GM23338 (cell line): ENCODE results near the gene RUFY1. TPM values are rescaled to one million over a fixed set of nuclear protein-coding genes. Genes with fewer than 3 reads are reported as not detected.

Experiments used
- ATAC-seq: fragments of 200-7000 bp; cut with Tn5 transposase; 3 replicates; pipeline ENCODE4 v1.9.1; 2020
- DNase-seq: peaks from one replicate; pipeline ENCODE4 v3.0.0-alpha.2; 2015; ENCODE audit warnings: low spot score
- H2AFZ ChIP-seq: fragments of 200-600 bp; sonication (generic); 2 replicates; pipeline ENCODE4 v1.8.0; 2016; ENCODE audit warnings: antibody characterized with exemption, mild to moderate bottlenecking, moderate library complexity
- H3F3A ChIP-seq: fragments of 200-600 bp; sonication (generic); replicated peaks from 2 replicates; pipeline ENCODE4 v1.8.0; 2017; ENCODE audit warnings: antibody characterized with exemption, mixed run types, low read depth
- H3K27ac ChIP-seq: fragments of 200-600 bp; sonication (generic); 2 replicates; pipeline ENCODE4 v1.6.1; 2016; ENCODE audit warnings: low read depth
- H3K27me3 ChIP-seq: fragments of 200-600 bp; sonication (generic); 2 replicates; pipeline ENCODE4 v1.8.0; 2016; ENCODE audit warnings: mild to moderate bottlenecking, mixed run types, moderate library complexity; ENCODE audit not compliant: insufficient read depth
- H3K36me3 ChIP-seq: fragments of 200-600 bp; sonication (generic); 2 replicates; pipeline ENCODE4 v1.8.0; 2016; ENCODE audit warnings: mild to moderate bottlenecking; ENCODE audit not compliant: insufficient read depth
- H3K4me1 ChIP-seq: fragments of 200-600 bp; sonication (generic); 2 replicates; pipeline ENCODE4 v1.8.0; 2016; ENCODE audit warnings: mild to moderate bottlenecking, moderate library complexity; ENCODE audit not compliant: insufficient read depth
- H3K4me2 ChIP-seq: fragments of 200-600 bp; sonication (generic); 2 replicates; pipeline ENCODE4 v1.7.1; 2017; ENCODE audit warnings: mixed run types
- H3K4me3 ChIP-seq: fragments of 200-600 bp; sonication (generic); 2 replicates; pipeline ENCODE4 v1.6.1; 2016; ENCODE audit warnings: mixed run types
- H3K79me2 ChIP-seq: fragments of 200-600 bp; sonication (generic); replicated peaks from 2 replicates; pipeline ENCODE4 v1.8.0; 2017; ENCODE audit warnings: mild to moderate bottlenecking; ENCODE audit not compliant: insufficient read depth
- H3K9me2 ChIP-seq: fragments of 200-600 bp; sonication (generic); 2 replicates; pipeline ENCODE4 v1.8.0; 2017; ENCODE audit not compliant: insufficient read depth
- H4K20me1 ChIP-seq: fragments of 200-600 bp; sonication (generic); replicated peaks from 2 replicates; pipeline ENCODE4 v1.8.0; 2017; ENCODE audit warnings: mild to moderate bottlenecking; ENCODE audit not compliant: insufficient read depth
- H3K27ac Mint-ChIP-seq: 2 replicates; pipeline ENCODE4 v1.8.0; 2020; ENCODE audit warnings: inconsistent platforms, mild to moderate bottlenecking, moderate library complexity, mixed read lengths
- H3K27me3 Mint-ChIP-seq: 3 replicates; pipeline ENCODE4 v1.8.0; 2022; ENCODE audit warnings: low read depth, mild to moderate bottlenecking, moderate library complexity, mixed read lengths, inconsistent platforms; ENCODE audit not compliant: insufficient read depth, poor library complexity
- H3K36me3 Mint-ChIP-seq: 3 replicates; pipeline ENCODE4 v1.8.0; 2021; ENCODE audit warnings: low read depth, mild to moderate bottlenecking, inconsistent platforms, moderate library complexity, mixed read lengths
- H3K4me1 Mint-ChIP-seq: 3 replicates; pipeline ENCODE4 v1.8.0; 2020; ENCODE audit warnings: mild to moderate bottlenecking, inconsistent platforms, mixed read lengths
- H3K4me3 Mint-ChIP-seq: 3 replicates; pipeline ENCODE4 v1.8.0; 2021; ENCODE audit warnings: moderate library complexity, mild to moderate bottlenecking, inconsistent platforms, mixed read lengths
- H3K9me3 Mint-ChIP-seq: 3 replicates; pipeline ENCODE4 v1.8.0; 2020; ENCODE audit warnings: moderate library complexity, mild to moderate bottlenecking, inconsistent platforms, mixed read lengths
- CREB1 ChIP-seq: fragments of 250-450 bp; sonication (Bioruptor Pico); IDR thresholded peaks from 2 replicates; pipeline ENCODE4 v1.5.0; 2020; ENCODE audit warnings: low read depth, mild to moderate bottlenecking, moderate library complexity
- EZH2 ChIP-seq: fragments of 200-600 bp; sonication (generic); IDR thresholded peaks from one replicate; pipeline ENCODE4 v1.8.0; 2017; ENCODE audit warnings: antibody characterized with exemption, mild to moderate bottlenecking, low read depth; ENCODE audit not compliant: unreplicated experiment
- EZH2phosphoT487 ChIP-seq: fragments of 200-600 bp; sonication (generic); IDR thresholded peaks from one replicate; pipeline ENCODE4 v1.8.1; 2018; ENCODE audit warnings: antibody characterized with exemption; ENCODE audit not compliant: unreplicated experiment
- JUNB ChIP-seq: IDR thresholded peaks from one replicate; pipeline ENCODE4 v1.6.1; 2016; ENCODE audit warnings: antibody characterized with exemption; ENCODE audit not compliant: unreplicated experiment
- POLR2AphosphoS5 ChIP-seq: IDR thresholded peaks from 2 replicates; pipeline ENCODE4 v1.6.1; 2016; ENCODE audit warnings: antibody characterized with exemption, low read depth
- STAT1 ChIP-seq: IDR thresholded peaks from one replicate; pipeline ENCODE4 v1.6.1; 2016; ENCODE audit warnings: antibody characterized with exemption; ENCODE audit not compliant: unreplicated experiment
- ZNF114 ChIP-seq: fragments of 250-450 bp; sonication (Bioruptor Pico); IDR thresholded peaks from 2 replicates; pipeline ENCODE4 v1.5.0; 2020; ENCODE audit warnings: mild to moderate bottlenecking, moderate library complexity
- ZNF331 ChIP-seq: fragments of 250-450 bp; sonication (Bioruptor Pico); IDR thresholded peaks from 2 replicates; pipeline ENCODE4 v1.5.0; 2020; ENCODE audit warnings: low read depth, mild to moderate bottlenecking, moderate library complexity
- polyA plus RNA-seq: library from polyadenylated mRNA; unstranded; fragments of >200 nt; fragmentation: Nextera tagmentation; extraction: Ambion mirVana; gene quantifications from 2 replicates; pipeline ENCODE4 v1.2.1, GENCODE V29; 2016
- total RNA-seq: library from RNA; depleted of rRNA; stranded (reverse); fragments of >200 nt; shearing (Covaris generic); gene quantifications from 2 replicates; pipeline ENCODE4 v1.2.3, GENCODE V29; 2014
- TF ChIP-seq, protein P1 (sequence below): IDR thresholded peaks from one replicate; pipeline ENCODE4 v1.6.1; 2018; ENCODE audit warnings: antibody characterized with exemption; ENCODE audit not compliant: unreplicated experiment
- TF ChIP-seq, protein P2 (sequence below): IDR thresholded peaks from 2 replicates; pipeline ENCODE4 v1.6.1; 2016; ENCODE audit warnings: antibody characterized with exemption
- TF ChIP-seq, protein P3 (sequence below), 2 experiments: fragments of 200-600 bp in 1 of 2; sonication (generic) in 1 of 2; conservative IDR thresholded peaks; 2 replicates each; pipeline versions ENCODE4 v1.5.1 to v1.6.1; 2016 to 2017; ENCODE audit warnings: antibody characterized with exemption in 2 of 2, low read depth in 2 of 2, mild to moderate bottlenecking in 2 of 2, moderate library complexity in 1 of 2

The RUFY1 gene
- total and polyA plus RNA-seq, 2 experiments from 2014 or later = 25.3 to 31.6 TPM

DNA sequence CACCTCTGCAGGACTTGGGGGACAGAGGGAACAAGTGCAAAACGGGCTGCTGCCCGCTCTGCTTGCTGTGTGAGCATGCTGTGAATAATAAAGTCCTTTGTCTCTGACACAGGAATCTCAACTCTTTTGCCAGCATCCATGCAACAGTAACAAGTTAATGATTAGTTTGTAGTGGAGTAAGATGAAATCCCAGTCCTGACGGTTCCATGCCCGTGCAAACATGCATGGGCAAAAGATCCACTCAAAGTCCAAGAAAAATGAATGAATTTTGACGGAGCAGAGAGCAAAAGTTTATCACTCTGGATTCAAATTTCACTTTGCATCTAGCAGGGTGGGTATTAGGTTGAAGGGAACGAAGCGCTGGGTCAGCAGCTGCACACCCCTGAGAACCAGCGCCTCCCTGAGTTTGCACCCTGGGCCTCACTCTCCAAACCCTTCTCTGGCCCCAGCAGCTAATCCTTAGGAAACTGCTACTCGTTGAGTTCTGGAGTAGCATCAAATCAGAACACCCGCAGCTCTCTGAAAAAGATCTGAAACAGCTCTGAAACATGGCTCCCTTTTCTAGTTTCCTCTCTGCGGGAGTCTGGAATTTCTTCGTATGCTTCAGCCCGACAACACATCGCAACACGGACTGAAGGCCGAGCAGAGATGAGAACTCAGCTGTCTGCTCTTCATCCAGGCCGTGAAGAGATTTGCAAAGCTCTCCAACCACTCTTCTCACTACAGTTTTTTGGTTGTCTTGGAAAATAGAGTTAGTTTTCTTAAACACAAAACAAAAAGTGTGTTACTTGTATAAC lies 45.6 kb upstream of the RUFY1 start (continued):
- TF ChIP-seq, protein P1, sequence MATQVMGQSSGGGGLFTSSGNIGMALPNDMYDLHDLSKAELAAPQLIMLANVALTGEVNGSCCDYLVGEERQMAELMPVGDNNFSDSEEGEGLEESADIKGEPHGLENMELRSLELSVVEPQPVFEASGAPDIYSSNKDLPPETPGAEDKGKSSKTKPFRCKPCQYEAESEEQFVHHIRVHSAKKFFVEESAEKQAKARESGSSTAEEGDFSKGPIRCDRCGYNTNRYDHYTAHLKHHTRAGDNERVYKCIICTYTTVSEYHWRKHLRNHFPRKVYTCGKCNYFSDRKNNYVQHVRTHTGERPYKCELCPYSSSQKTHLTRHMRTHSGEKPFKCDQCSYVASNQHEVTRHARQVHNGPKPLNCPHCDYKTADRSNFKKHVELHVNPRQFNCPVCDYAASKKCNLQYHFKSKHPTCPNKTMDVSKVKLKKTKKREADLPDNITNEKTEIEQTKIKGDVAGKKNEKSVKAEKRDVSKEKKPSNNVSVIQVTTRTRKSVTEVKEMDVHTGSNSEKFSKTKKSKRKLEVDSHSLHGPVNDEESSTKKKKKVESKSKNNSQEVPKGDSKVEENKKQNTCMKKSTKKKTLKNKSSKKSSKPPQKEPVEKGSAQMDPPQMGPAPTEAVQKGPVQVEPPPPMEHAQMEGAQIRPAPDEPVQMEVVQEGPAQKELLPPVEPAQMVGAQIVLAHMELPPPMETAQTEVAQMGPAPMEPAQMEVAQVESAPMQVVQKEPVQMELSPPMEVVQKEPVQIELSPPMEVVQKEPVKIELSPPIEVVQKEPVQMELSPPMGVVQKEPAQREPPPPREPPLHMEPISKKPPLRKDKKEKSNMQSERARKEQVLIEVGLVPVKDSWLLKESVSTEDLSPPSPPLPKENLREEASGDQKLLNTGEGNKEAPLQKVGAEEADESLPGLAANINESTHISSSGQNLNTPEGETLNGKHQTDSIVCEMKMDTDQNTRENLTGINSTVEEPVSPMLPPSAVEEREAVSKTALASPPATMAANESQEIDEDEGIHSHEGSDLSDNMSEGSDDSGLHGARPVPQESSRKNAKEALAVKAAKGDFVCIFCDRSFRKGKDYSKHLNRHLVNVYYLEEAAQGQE = no peak
- no peak for TF ChIP-seq CREB1
- TF ChIP-seq JUNB = no peak
- no peak for TF ChIP-seq ZNF114
- TF ChIP-seq, protein P2, sequence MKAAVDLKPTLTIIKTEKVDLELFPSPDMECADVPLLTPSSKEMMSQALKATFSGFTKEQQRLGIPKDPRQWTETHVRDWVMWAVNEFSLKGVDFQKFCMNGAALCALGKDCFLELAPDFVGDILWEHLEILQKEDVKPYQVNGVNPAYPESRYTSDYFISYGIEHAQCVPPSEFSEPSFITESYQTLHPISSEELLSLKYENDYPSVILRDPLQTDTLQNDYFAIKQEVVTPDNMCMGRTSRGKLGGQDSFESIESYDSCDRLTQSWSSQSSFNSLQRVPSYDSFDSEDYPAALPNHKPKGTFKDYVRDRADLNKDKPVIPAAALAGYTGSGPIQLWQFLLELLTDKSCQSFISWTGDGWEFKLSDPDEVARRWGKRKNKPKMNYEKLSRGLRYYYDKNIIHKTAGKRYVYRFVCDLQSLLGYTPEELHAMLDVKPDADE = no peak
- TF ChIP-seq EZH2phosphoT487 = no peak
- TF ChIP-seq STAT1 = no peak
- TF ChIP-seq ZNF331 (CRISPR knock-in tag) = no peak
- no peak for TF ChIP-seq POLR2AphosphoS5
- no peak for TF ChIP-seq EZH2
- TF ChIP-seq, protein P3, sequence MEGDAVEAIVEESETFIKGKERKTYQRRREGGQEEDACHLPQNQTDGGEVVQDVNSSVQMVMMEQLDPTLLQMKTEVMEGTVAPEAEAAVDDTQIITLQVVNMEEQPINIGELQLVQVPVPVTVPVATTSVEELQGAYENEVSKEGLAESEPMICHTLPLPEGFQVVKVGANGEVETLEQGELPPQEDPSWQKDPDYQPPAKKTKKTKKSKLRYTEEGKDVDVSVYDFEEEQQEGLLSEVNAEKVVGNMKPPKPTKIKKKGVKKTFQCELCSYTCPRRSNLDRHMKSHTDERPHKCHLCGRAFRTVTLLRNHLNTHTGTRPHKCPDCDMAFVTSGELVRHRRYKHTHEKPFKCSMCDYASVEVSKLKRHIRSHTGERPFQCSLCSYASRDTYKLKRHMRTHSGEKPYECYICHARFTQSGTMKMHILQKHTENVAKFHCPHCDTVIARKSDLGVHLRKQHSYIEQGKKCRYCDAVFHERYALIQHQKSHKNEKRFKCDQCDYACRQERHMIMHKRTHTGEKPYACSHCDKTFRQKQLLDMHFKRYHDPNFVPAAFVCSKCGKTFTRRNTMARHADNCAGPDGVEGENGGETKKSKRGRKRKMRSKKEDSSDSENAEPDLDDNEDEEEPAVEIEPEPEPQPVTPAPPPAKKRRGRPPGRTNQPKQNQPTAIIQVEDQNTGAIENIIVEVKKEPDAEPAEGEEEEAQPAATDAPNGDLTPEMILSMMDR (conservative IDR thresholded peaks at IDR 0.05; ENCODE audit: low read depth in 2 of 2) = no peak

DNA sequence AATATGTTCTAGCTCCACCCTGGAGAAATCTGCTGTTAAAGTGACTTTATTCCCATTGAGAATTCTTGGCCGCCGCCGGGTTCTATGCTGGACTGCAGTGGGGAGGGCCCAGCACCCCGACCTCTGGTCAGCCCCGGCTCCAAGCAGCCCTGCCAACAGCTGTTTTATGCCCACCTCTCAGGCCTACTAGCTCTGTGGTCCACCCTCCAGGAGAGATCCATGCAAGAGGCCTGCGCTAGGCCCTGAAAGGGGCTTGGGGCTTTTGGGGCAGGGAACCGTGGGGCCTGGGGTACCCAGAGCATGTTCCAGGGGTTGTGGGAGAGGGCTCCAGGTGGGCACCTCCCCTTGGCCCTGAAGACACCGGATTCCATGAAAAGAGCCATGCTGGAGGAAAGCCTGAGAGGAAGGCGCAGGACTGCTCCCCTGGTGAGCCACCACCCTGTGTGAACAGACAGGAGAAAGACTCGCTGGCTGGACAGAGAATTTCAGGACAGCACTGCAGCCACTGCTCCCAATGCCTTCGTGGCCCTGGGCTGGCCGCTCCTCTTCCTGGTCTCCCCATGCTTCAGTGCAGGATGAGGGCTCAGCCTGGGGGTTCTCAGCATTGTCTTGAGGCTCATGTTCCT lies 44.6 kb upstream of the RUFY1 start:
- Histone ChIP-seq H3K9me2 (no peaks in the 10 kb centered on the region), H3K27me3 (no peaks in the 10 kb centered on the region), H3K36me3 (no peaks in the 10 kb centered on the region), H3K79me2 (no peaks in the 10 kb centered on the region), H3F3A (no peaks in the 10 kb centered on the region), H3K4me2 (no peak overlapping the region), H3K27ac (no peak overlapping the region), H4K20me1 (no peaks in the 10 kb centered on the region), H3K4me3 (no peak overlapping the region), H2AFZ (peak overlapping the region; percentile 78), H3K4me1 (no peaks in the 10 kb centered on the region)
- no peak overlapping the region for H3K4me3 Mint-ChIP-seq
- no peaks in the 10 kb centered on the region for H3K36me3 Mint-ChIP-seq
- peak; percentile 29; the same call in 2 of the 3 replicates for ATAC-seq
- H3K27ac Mint-ChIP-seq = no peak overlapping the region
- TF ChIP-seq CREB1 = no peak
- H3K27me3 Mint-ChIP-seq = no peaks in the 10 kb centered on the region
- no peak for DNase-seq
- peaks cover 2% of the 10 kb centered on the region; the same call in 2 of the 3 replicates for H3K9me3 Mint-ChIP-seq
- H3K4me1 Mint-ChIP-seq = no peaks in the 10 kb centered on the region; the same call in 2 of the 3 replicates
